Measurements from ENCODE around the gene GADL1. TPM values are rescaled to one million over a fixed set of nuclear protein-coding genes. Genes with fewer than 3 reads are reported as not detected.
A peak's percentile ranks its signal among the peaks of the same experiment; 100 is the strongest.

GADL1 gene
- total and polyA plus RNA-seq, 3 donors from 2014 or later: 0.08 to 0.30 TPM; not detected in 1

GRCh38 chr3:30691249-30691880 is 203.1 kb downstream of the GADL1 start:
- intact Hi-C loops (cut with DNase I; ENCODE audit: low total_unique reads): no loop called here
- 80 to 84% methylated on average over 5 to 10 of the region's 10 CpGs for WGBS, 2 donors
- no peak overlapping the region for H3K27ac ChIP-seq
- H3K36me3 ChIP-seq (ENCODE audit: low read depth, missing control alignments): no peaks in the 10 kb centered on the region
- no peaks in the 10 kb centered on the region for H3K9me3 ChIP-seq
- no peak for DNase-seq
- H3K27me3 ChIP-seq: no peaks in the 10 kb centered on the region
- TF ChIP-seq POLR2A (IDR thresholded peaks at IDR 0.05) (no peak), CTCF (IDR thresholded peaks at IDR 0.05) (no peak)
- H3K4me1 ChIP-seq: peaks cover 15% of the 10 kb centered on the region
- no peak overlapping the region for H3K4me3 ChIP-seq

DNA sequence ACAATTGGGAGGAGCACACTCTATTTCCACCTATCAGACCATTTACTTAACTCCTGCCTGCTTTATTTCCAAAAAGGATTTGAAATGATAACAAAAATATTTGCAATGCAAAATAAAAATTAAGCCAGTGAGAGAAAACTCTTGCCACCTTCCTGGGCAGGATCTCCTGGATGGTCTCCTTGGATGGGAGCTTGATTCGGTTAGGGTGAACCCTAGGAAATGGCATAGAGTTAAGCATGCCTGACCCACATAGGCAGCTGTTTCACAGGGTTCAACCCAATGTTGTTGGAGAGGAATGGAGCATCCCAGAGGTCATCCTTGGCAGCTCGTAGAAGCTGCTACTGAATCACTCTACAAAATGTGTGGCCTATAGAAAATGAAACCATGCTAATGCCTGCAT is 204.3 kb downstream of the GADL1 start:
- no peak overlapping the region for H3K27ac ChIP-seq
- no peaks in the 10 kb centered on the region for H3K9me3 ChIP-seq
- TF ChIP-seq POLR2A (IDR thresholded peaks at IDR 0.05): no peak
- no peak for TF ChIP-seq CTCF (IDR thresholded peaks at IDR 0.05)
- intact Hi-C loops (cut with DNase I; ENCODE audit: low total_unique reads): no loop called here
- H3K4me3 ChIP-seq: no peak overlapping the region
- peaks cover 15% of the 10 kb centered on the region for H3K4me1 ChIP-seq
- H3K27me3 ChIP-seq: no peaks in the 10 kb centered on the region
- WGBS, 2 donors: 89 to 96% methylated on average over 2 of the region's 2 CpGs
- no peaks in the 10 kb centered on the region for H3K36me3 ChIP-seq (ENCODE audit: low read depth, missing control alignments)
- DNase-seq: no peak

- H3K27me3 ChIP-seq: no peaks in the 10 kb centered on the region
- H3K36me3 ChIP-seq (ENCODE audit: low read depth, missing control alignments): no peaks in the 10 kb centered on the region
- intact Hi-C loops (cut with DNase I; ENCODE audit: low total_unique reads): loop anchor here (10.0 kb wide), 1 partner anchor 164 kb away; no protein-coding TSS in a partner anchor
- no peak overlapping the region for H3K4me3 ChIP-seq
- DNase-seq: peak; percentile 32
- TF ChIP-seq POLR2A (IDR thresholded peaks at IDR 0.05) (no peak), CTCF (IDR thresholded peaks at IDR 0.05) (no peak)
- peaks cover 22% of the 10 kb centered on the region for H3K4me1 ChIP-seq
- H3K9me3 ChIP-seq: no peaks in the 10 kb centered on the region
- H3K27ac ChIP-seq: peak overlapping the region; percentile 21 to 82
- 42 to 50% methylated on average over 10 of the region's 10 CpGs for WGBS, 2 donors
These were observed 205.5 kb downstream of the GADL1 start for GRCh38 chr3:30688776-30689641.

GRCh38 chr3:30687930-30688570 is 206.4 kb downstream of the GADL1 start:
- DNase-seq: no peak
- Histone ChIP-seq H3K9me3 (no peaks in the 10 kb centered on the region), H3K4me3 (no peak overlapping the region), H3K36me3 (ENCODE audit: low read depth, missing control alignments) (no peaks in the 10 kb centered on the region), H3K27me3 (no peaks in the 10 kb centered on the region), H3K27ac (peak overlapping the region in 1 of 2 donors; percentile 82), H3K4me1 (peaks cover 28% of the 10 kb centered on the region)
- intact Hi-C loops (cut with DNase I; ENCODE audit: low total_unique reads): loop anchor here (10.0 kb wide), 1 partner anchor 163 kb away; no protein-coding TSS in a partner anchor
- TF ChIP-seq CTCF (IDR thresholded peaks at IDR 0.05) (no peak), POLR2A (IDR thresholded peaks at IDR 0.05) (no peak)
- WGBS, 2 donors: 79 to 81% methylated on average over 8 of the region's 8 CpGs
